Spinal cord (tissue), 10 donors: Measurements from ENCODE around the gene RABEP2. TPM values are rescaled to one million over a fixed set of nuclear protein-coding genes. Genes with fewer than 3 reads are reported as not detected.

Experiments used
- DNase-seq, 6 donors: peaks; one replicate each; pipeline versions ENCODE4 v3.0.0 to v3.0.0-alpha.2; 2013 to 2015; ENCODE audit warnings: low spot score in 6 of 6, low read depth in 4 of 6
- H3K27ac ChIP-seq: one replicate; pipeline ENCODE4 v1.5.1; 2013; ENCODE audit warnings: low read depth, low read length, control low read depth
- H3K27me3 ChIP-seq: one replicate; pipeline ENCODE4 v1.6.1; 2013; ENCODE audit warnings: low read length; ENCODE audit not compliant: control insufficient read depth, insufficient read depth
- H3K36me3 ChIP-seq: one replicate; pipeline ENCODE4 v1.6.1; 2013; ENCODE audit warnings: low read length; ENCODE audit not compliant: control insufficient read depth, insufficient read depth
- H3K4me1 ChIP-seq: one replicate; pipeline ENCODE4 v1.6.1; 2013; ENCODE audit warnings: low read length; ENCODE audit not compliant: control insufficient read depth, insufficient read depth
- H3K4me3 ChIP-seq: one replicate; pipeline ENCODE4 v1.5.1; 2013; ENCODE audit warnings: low read depth, low read length, control low read depth
- H3K9me3 ChIP-seq: one replicate; pipeline ENCODE4 v1.6.1; 2013; ENCODE audit warnings: low read length; ENCODE audit not compliant: control insufficient read depth, insufficient read depth
- WGBS: methylation state at CpG from one replicate; pipeline ENCODE4 v1.1.5; 2013; ENCODE audit warnings: missing lambda C conversion rate; ENCODE audit not compliant: insufficient coverage; 5-methylcytosine and 5-hydroxymethylcytosine counted together
- polyA plus RNA-seq, 2 donors: library from polyadenylated mRNA; unstranded; fragments of 120-200 nt; gene quantifications; one replicate each; pipeline ENCODE4 v1.2.1, GENCODE V29; 2013; ENCODE audit not compliant: insufficient read length in 2 of 2
- small RNA-seq: library from RNA; depleted of rRNA; stranded (forward); fragments of <200 nt; gene quantifications from one replicate; pipeline ENCODE3, GENCODE V24; 2014; ENCODE audit warnings: low replicate concordance
- total RNA-seq, 2 donors: library from RNA; depleted of rRNA in 1 of 2; stranded (reverse); fragments of 120-200 nt in 1 of 2; fragments of >200 nt in 1 of 2; gene quantifications; one replicate each; pipeline versions ENCODE4 v1.2.3 to v1.2.4, GENCODE V29; 2013 to 2014
- donor health status: healthy.

The RABEP2 gene
- total and polyA plus RNA-seq, 4 donors = 11.2 to 25.8 (median 18.1) TPM

GRCh38 chr16:28866454-28866804, 58.6 kb downstream of the RABEP2 start:
- WGBS = 88% methylated on average over 17 of the region's 17 CpGs

GRCh38 chr16:28865722-28866453, 59.1 kb downstream of the RABEP2 start:
- peaks cover 54% of the 10 kb centered on the region for H3K36me3 ChIP-seq
- H3K27me3 ChIP-seq = no peaks in the 10 kb centered on the region
- H3K4me3 ChIP-seq = no peak overlapping the region
- no peak overlapping the region for H3K27ac ChIP-seq
- DNase-seq = no peak
- 79% methylated on average over 27 of the region's 32 CpGs for WGBS
- no peaks in the 10 kb centered on the region for H3K9me3 ChIP-seq
- H3K4me1 ChIP-seq = peaks cover 36% of the 10 kb centered on the region

More at GRCh38 chr16:28866454-28866804, 58.6 kb downstream of the RABEP2 start:
- H3K36me3 ChIP-seq = peaks cover 59% of the 10 kb centered on the region
- H3K9me3 ChIP-seq = no peaks in the 10 kb centered on the region
- DNase-seq = no peak
- no peaks in the 10 kb centered on the region for H3K27me3 ChIP-seq
- no peak overlapping the region for H3K27ac ChIP-seq
- H3K4me1 ChIP-seq = peaks cover 36% of the 10 kb centered on the region
- H3K4me3 ChIP-seq = no peak overlapping the region

- Histone ChIP-seq H3K36me3 (peaks cover 46% of the 10 kb centered on the region), H3K27me3 (no peaks in the 10 kb centered on the region), H3K4me3 (no peak overlapping the region), H3K9me3 (no peaks in the 10 kb centered on the region), H3K27ac (no peak overlapping the region), H3K4me1 (peaks cover 36% of the 10 kb centered on the region)
- DNase-seq = no peak
- WGBS = 91% methylated on average over 9 of the region's 12 CpGs
Observed at GRCh38 chr16:28865001-28865688, 59.9 kb downstream of the RABEP2 start.

GRCh38 chr16:28863929-28864793, 60.9 kb downstream of the RABEP2 start:
- Histone ChIP-seq H3K27me3 (no peaks in the 10 kb centered on the region), H3K4me3 (peak overlapping the region; percentile 94), H3K27ac (peak overlapping the region; percentile 95), H3K36me3 (peaks cover 36% of the 10 kb centered on the region), H3K9me3 (no peaks in the 10 kb centered on the region), H3K4me1 (peaks cover 36% of the 10 kb centered on the region)
- WGBS = under 1% methylated on average over 26 of the region's 42 CpGs
- DNase-seq = peak in 2 of 6 donors; percentile 15 to 47

GRCh38 chr16:28859326-28859725, 65.7 kb downstream of the RABEP2 start:
- no peak overlapping the region for H3K27ac ChIP-seq
- H3K4me1 ChIP-seq = peaks cover 13% of the 10 kb centered on the region
- 86% methylated on average over 3 of the region's 4 CpGs for WGBS
- H3K9me3 ChIP-seq = no peaks in the 10 kb centered on the region
- no peaks in the 10 kb centered on the region for H3K36me3 ChIP-seq
- no peak for DNase-seq
- no peaks in the 10 kb centered on the region for H3K27me3 ChIP-seq
- H3K4me3 ChIP-seq = no peak overlapping the region

- Histone ChIP-seq H3K4me1 (peaks cover 10% of the 10 kb centered on the region), H3K27me3 (no peaks in the 10 kb centered on the region), H3K27ac (no peak overlapping the region), H3K36me3 (no peaks in the 10 kb centered on the region), H3K4me3 (no peak overlapping the region), H3K9me3 (no peaks in the 10 kb centered on the region)
- DNase-seq = no peak
- 98% methylated on average over 6 of the region's 8 CpGs for WGBS
Observed at GRCh38 chr16:28858421-28858820, 66.6 kb downstream of the RABEP2 start.

Small RNAs within 50 kb of the gene (small RNA-seq; reads per million reads assigned to genes)
- gene RF00416 = not detected

Other genes with a start within 250 kb of the RABEP2 start
- 100 to 1,000 TPM; 126 to 465 TPM for gene EIF3C, start 213.8 kb downstream of the RABEP2 start, total RNA-seq
- 100 to 1,000 TPM; 318 to 475 TPM for gene EIF3C, start 213.8 kb downstream of the RABEP2 start, polyA plus RNA-seq
- gene NPIPB9, start 173.5 kb downstream of the RABEP2 start, total RNA-seq = 1 to 10 TPM; 3.1 to 3.4 TPM
- 1 to 10 TPM; 2.5 to 4.2 TPM for gene NPIPB9, start 173.5 kb downstream of the RABEP2 start, polyA plus RNA-seq
- 10 to 100 TPM; 40.1 to 45.7 TPM for gene ATXN2L, start 102.2 kb downstream of the RABEP2 start, total RNA-seq
- 100 to 1,000 TPM; 133 to 159 TPM for gene ATXN2L, start 102.2 kb downstream of the RABEP2 start, polyA plus RNA-seq
- gene TUFM, start 78.9 kb downstream of the RABEP2 start, total RNA-seq = 100 to 1,000 TPM in 1 of 2 donors, 10 to 100 TPM in 1; 56.9 to 120 TPM
- gene TUFM, start 78.9 kb downstream of the RABEP2 start, polyA plus RNA-seq = 100 to 1,000 TPM; 242 to 243 TPM
- 10 to 100 TPM; 17.5 to 40.3 TPM for gene SH2B1, start 61.4 kb downstream of the RABEP2 start, total RNA-seq
- 100 to 1,000 TPM; 101 to 113 TPM for gene SH2B1, start 61.4 kb downstream of the RABEP2 start, polyA plus RNA-seq
- under 1 TPM; 0.77 to 0.99 TPM for gene ATP2A1, start 46.8 kb downstream of the RABEP2 start, total RNA-seq
- gene ATP2A1, start 46.8 kb downstream of the RABEP2 start, polyA plus RNA-seq = 1 to 10 TPM; 2.6 to 6.1 TPM
- 1 to 10 TPM in 1 of 2 donors, under 1 TPM in 1; 0.40 to 1.0 TPM for gene CD19, start 6.7 kb upstream of the RABEP2 start, total RNA-seq
- 1 to 10 TPM; 1.1 to 1.3 TPM for gene CD19, start 6.7 kb upstream of the RABEP2 start, polyA plus RNA-seq
- 10 to 100 TPM; 26.3 to 26.8 TPM for gene NFATC2IP, start 25.7 kb upstream of the RABEP2 start, total RNA-seq
- gene NFATC2IP, start 25.7 kb upstream of the RABEP2 start, polyA plus RNA-seq = 10 to 100 TPM; 37.2 to 70.8 TPM
- gene SPNS1, start 49.5 kb upstream of the RABEP2 start, total RNA-seq = 10 to 100 TPM; 18.4 to 27.7 TPM
- gene SPNS1, start 49.5 kb upstream of the RABEP2 start, polyA plus RNA-seq = 10 to 100 TPM; 54.9 to 66.9 TPM
- 1 to 10 TPM in 1 of 2 donors, under 1 TPM in 1; 0.40 to 2.1 TPM for gene LAT, start 59.8 kb upstream of the RABEP2 start, total RNA-seq
- 10 to 100 TPM in 1 of 2 donors, 1 to 10 TPM in 1; 8.8 to 10.5 TPM for gene LAT, start 59.8 kb upstream of the RABEP2 start, polyA plus RNA-seq